IMR-90 (cell line): Measurements from ENCODE around the gene CRBN. TPM values are rescaled to one million over a fixed set of nuclear protein-coding genes. Genes with fewer than 3 reads are reported as not detected.

Source experiments
- ATAC-seq: fragments of 200-7000 bp; cut with Tn5 transposase; 2 replicates; pipeline ENCODE4 v1.9.1; 2020; ENCODE audit warnings: low read depth, mild to moderate bottlenecking, moderate library complexity
- BruUV-seq: library from RNA; stranded (reverse); fragments of 400-500 nt; replicated peaks from 2 replicates; lab custom pipeline; 2021; lab: Mats Ljungman, UMichigan
- CTCF ChIA-PET: fragments of 300-600 bp; formaldehyde crosslinking; extraction: SDS; loops from one replicate; lab custom pipeline; 2021; ENCODE audit warnings: antibody characterized with exemption; lab: Yijun Ruan, JAX
- POLR2A ChIA-PET: fragments of 300-600 bp; sonication (Branson Sonifier 250); formaldehyde crosslinking; loops from one replicate; lab custom pipeline; 2022; ENCODE audit warnings: antibody characterized with exemption; ENCODE audit not compliant: unreplicated experiment; lab: Charles Lee
- DNase-seq: peaks from one replicate; pipeline ENCODE4 v3.0.0; 2013
- H2AFZ ChIP-seq: replicated peaks from 2 replicates; pipeline ENCODE3; 2013; ENCODE audit warnings: low read length, mild to moderate bottlenecking; ENCODE audit not compliant: poor library complexity
- H2AK5ac ChIP-seq: 2 replicates; pipeline ENCODE4 v1.6.1; 2013; ENCODE audit warnings: low read depth, low read length, inconsistent platforms
- H2AK9ac ChIP-seq: replicated peaks from 2 replicates; pipeline ENCODE3; 2013; ENCODE audit warnings: mild to moderate bottlenecking, low read depth, low read length, moderate library complexity; ENCODE audit not compliant: poor library complexity
- H2BK120ac ChIP-seq: 2 replicates; pipeline ENCODE4 v1.6.1; 2013; ENCODE audit warnings: low read depth, low read length, inconsistent platforms
- H2BK15ac ChIP-seq: 3 replicates; pipeline ENCODE4 v1.6.1; 2013; ENCODE audit warnings: low read depth, low read length, inconsistent platforms
- H2BK20ac ChIP-seq: 2 replicates; pipeline ENCODE4 v1.6.1; 2013; ENCODE audit warnings: low read depth, mild to moderate bottlenecking, inconsistent platforms, low read length, moderate library complexity
- H2BK5ac ChIP-seq: 2 replicates; pipeline ENCODE4 v1.6.1; 2013; ENCODE audit warnings: mild to moderate bottlenecking, low read depth, low read length, inconsistent platforms; ENCODE audit not compliant: poor library complexity, severe bottlenecking
- H3K14ac ChIP-seq: replicated peaks from 2 replicates; pipeline ENCODE4 v1.6.1; 2013; ENCODE audit warnings: low read depth, low read length, inconsistent platforms
- H3K18ac ChIP-seq: 2 replicates; pipeline ENCODE4 v1.6.1; 2013; ENCODE audit warnings: low read depth, low read length, control low read depth
- H3K23ac ChIP-seq: 2 replicates; pipeline ENCODE4 v1.6.1; 2013; ENCODE audit warnings: low read depth, low read length, inconsistent platforms
- H3K27ac ChIP-seq: 2 replicates; pipeline ENCODE4 v1.5.1; 2013; ENCODE audit warnings: mild to moderate bottlenecking, control low read depth, low read length; ENCODE audit not compliant: insufficient read depth
- H3K27me3 ChIP-seq: 2 replicates; pipeline ENCODE4 v1.6.1; 2013; ENCODE audit warnings: low read length; ENCODE audit not compliant: control insufficient read depth, insufficient read depth
- H3K36me3 ChIP-seq: 2 replicates; pipeline ENCODE4 v1.6.1; 2013; ENCODE audit warnings: low read length, mixed read lengths; ENCODE audit not compliant: control insufficient read depth, insufficient read depth
- H3K4ac ChIP-seq: 2 replicates; pipeline ENCODE4 v1.6.1; 2013; ENCODE audit warnings: low read depth, low read length, inconsistent platforms
- H3K4me1 ChIP-seq: 2 replicates; pipeline ENCODE4 v1.6.1; 2013; ENCODE audit warnings: low read length, mixed read lengths; ENCODE audit not compliant: control insufficient read depth, insufficient read depth
- H3K4me2 ChIP-seq: 2 replicates; pipeline ENCODE4 v1.6.1; 2013; ENCODE audit warnings: low read depth, mild to moderate bottlenecking, control low read depth, low read length, moderate library complexity
- H3K4me3 ChIP-seq: 2 replicates; pipeline ENCODE4 v1.5.1; 2013; ENCODE audit warnings: low read depth, mild to moderate bottlenecking, control low read depth, low read length, moderate library complexity; ENCODE audit not compliant: insufficient read depth
- H3K56ac ChIP-seq: 2 replicates; pipeline ENCODE4 v1.6.1; 2013; ENCODE audit warnings: low read length, inconsistent platforms; ENCODE audit not compliant: insufficient read depth; ENCODE audit errors: extremely low read depth
- H3K79me1 ChIP-seq, 2 experiments: 2 replicates each; pipeline ENCODE4 v1.6.1; 2013; ENCODE audit warnings: low read length in 2 of 2, inconsistent platforms in 1 of 2, low read depth in 1 of 2
- H3K9ac ChIP-seq: 2 replicates; pipeline ENCODE4 v1.6.1; 2013; ENCODE audit warnings: low read depth, low read length, control low read depth
- H3K9me1 ChIP-seq: 2 replicates; pipeline ENCODE4 v1.6.1; 2013; ENCODE audit warnings: low read length, inconsistent platforms; ENCODE audit not compliant: insufficient read depth
- H3K9me3 ChIP-seq: 2 replicates; pipeline ENCODE4 v1.6.1; 2013; ENCODE audit warnings: low read length; ENCODE audit not compliant: control insufficient read depth, insufficient read depth
- H4K20me1 ChIP-seq: 2 replicates; pipeline ENCODE4 v1.6.1; 2013; ENCODE audit warnings: low read length, inconsistent platforms; ENCODE audit not compliant: insufficient read depth
- H4K5ac ChIP-seq: 2 replicates; pipeline ENCODE4 v1.6.1; 2013; ENCODE audit warnings: mild to moderate bottlenecking, low read depth, low read length, control low read depth
- H4K8ac ChIP-seq, 2 experiments: 2 replicates each; pipeline ENCODE4 v1.6.1; 2013; ENCODE audit warnings: low read depth in 2 of 2, low read length in 2 of 2, control low read depth in 1 of 2, inconsistent platforms in 1 of 2
- H4K91ac ChIP-seq: 2 replicates; pipeline ENCODE4 v1.6.1; 2013; ENCODE audit warnings: low read depth, low read length, inconsistent platforms; ENCODE audit not compliant: insufficient read depth
- FOS ChIP-seq: fragments of 150-350 bp; IDR thresholded peaks from 2 replicates; pipeline ENCODE4 v1.6.1; 2016; ENCODE audit warnings: low read depth, low read length
- MAFK ChIP-seq: IDR thresholded peaks from 2 replicates; pipeline ENCODE4 v1.6.1; 2012; ENCODE audit warnings: low read depth, low read length, improper control_type of control experiment
- MXI1 ChIP-seq: IDR thresholded peaks from 2 replicates; pipeline ENCODE4 v1.6.1; 2012; ENCODE audit warnings: low read depth, mild to moderate bottlenecking, low read length, moderate library complexity, borderline replicate concordance
- NFE2L2 ChIP-seq: fragments of 150-350 bp; IDR thresholded peaks from 2 replicates; pipeline ENCODE4 v1.6.1; 2016; ENCODE audit warnings: low read depth, mild to moderate bottlenecking, low read length
- POLR2A ChIP-seq: IDR thresholded peaks from 2 replicates; pipeline ENCODE4 v1.6.1; 2012; ENCODE audit warnings: mild to moderate bottlenecking, low read depth, low read length
- RFX5 ChIP-seq: IDR thresholded peaks from 2 replicates; pipeline ENCODE4 v1.8.0; 2012; ENCODE audit warnings: low read depth, mild to moderate bottlenecking, low read length, moderate library complexity
- WGBS, 2 experiments: methylation state at CpG; one replicate each; pipeline versions ENCODE4 v1.1.5 to v1.1.7; 2013; ENCODE audit warnings: missing lambda C conversion rate in 2 of 2; ENCODE audit not compliant: insufficient read length in 1 of 2; ENCODE audit errors: extremely low coverage in 2 of 2; 5-methylcytosine and 5-hydroxymethylcytosine counted together
- dilution Hi-C: fragments of 300-500 bp; cut with HindIII; formaldehyde crosslinking; loops from one replicate; pipeline ENCODE4 v1.14.3; 2018; ENCODE audit warnings: low sequenced_read_pairs; ENCODE audit not compliant: unreplicated experiment
- in situ Hi-C: fragments of 300-500 bp; cut with MboI; formaldehyde crosslinking; loops from 3 replicates; pipeline ENCODE4 v1.14.3; 2019; ENCODE audit warnings: low sequenced_read_pairs, inconsistent platforms, mixed read lengths
- intact Hi-C: fragments of 100-400 bp; cut with micrococcal nuclease; formaldehyde crosslinking; loops from 2 replicates; pipeline ENCODE4 v1.10.0; 2022
- polyA plus RNA-seq, 3 experiments: library from polyadenylated mRNA; depleted of rRNA; stranded (reverse); fragments of >200 nt; gene quantifications; 2 replicates each; pipeline ENCODE4 v1.2.3, GENCODE V29; 2012; ENCODE audit warnings: low replicate concordance in 1 of 3
- total RNA-seq: library from RNA; depleted of rRNA; stranded (reverse); fragments of >200 nt; gene quantifications from 2 replicates; pipeline ENCODE4 v1.2.3, GENCODE V29; 2012
- TF ChIP-seq, protein P1 (sequence below): conservative IDR thresholded peaks from 2 replicates; pipeline ENCODE4 v1.5.1; 2012; ENCODE audit warnings: mild to moderate bottlenecking, low read depth, low read length, improper control_type of control experiment

The CRBN gene
- total and polyA plus RNA-seq, 2 of the 4 experiments (the other 2 are of a cell fraction): 21.8 to 33.9 TPM

DNA sequence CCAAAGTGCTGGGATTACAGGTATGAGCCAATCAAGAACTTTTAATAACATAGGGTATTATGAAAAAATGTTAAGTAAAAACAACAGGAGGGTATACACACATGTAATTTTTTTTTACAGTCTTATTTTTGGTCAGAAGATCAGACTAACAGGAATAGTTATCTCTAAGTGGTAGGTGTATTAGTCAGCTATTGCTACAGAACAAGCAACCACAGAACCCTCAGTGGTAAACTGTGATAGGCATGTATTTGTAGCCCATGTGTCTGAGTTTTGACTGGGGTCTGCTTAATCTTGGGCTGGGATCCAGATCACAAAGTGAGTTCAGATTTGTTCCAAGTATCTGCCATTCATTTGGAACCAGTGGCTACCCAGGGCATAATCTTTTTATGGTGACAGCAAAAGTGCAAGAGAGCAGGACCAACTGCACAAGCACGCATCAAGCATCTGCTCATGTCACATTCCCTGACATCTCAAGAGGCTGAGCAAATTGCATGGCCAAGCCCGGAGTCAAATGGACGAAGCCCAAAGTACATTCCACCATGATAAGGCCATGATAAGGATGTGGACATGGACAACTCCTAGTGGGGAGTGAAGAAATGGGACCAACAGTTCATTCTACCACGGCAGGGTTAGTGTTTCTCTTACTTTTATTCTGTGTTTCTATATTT, 66.3 kb downstream of the CRBN start:
- no peak overlapping the region for H3K14ac ChIP-seq
- dilution Hi-C loops (no loop called here), intact Hi-C loops (no loop called here), in situ Hi-C loops (no loop called here)
- no peak for ATAC-seq
- H3K18ac ChIP-seq: no peak overlapping the region
- no peak overlapping the region for H2AFZ ChIP-seq
- no peak overlapping the region for H3K4me2 ChIP-seq
- no peak overlapping the region for H3K56ac ChIP-seq
- no peaks in the 10 kb centered on the region for H4K20me1 ChIP-seq
- H2BK5ac ChIP-seq: no peak overlapping the region
- H2BK20ac ChIP-seq: no peak overlapping the region
- H3K4me3 ChIP-seq: no peak overlapping the region
- H3K9me3 ChIP-seq: no peaks in the 10 kb centered on the region
- no peak overlapping the region for H3K23ac ChIP-seq
- no CpG with 5 or more reads among the region's 4 CpGs for WGBS, 2 experiments
- H4K5ac ChIP-seq: no peak overlapping the region
- BruUV-seq: no TSS peak
- no peak overlapping the region for H4K8ac ChIP-seq
- H3K27ac ChIP-seq: no peak overlapping the region
- no peaks in the 10 kb centered on the region for H3K9me1 ChIP-seq
- no peaks in the 10 kb centered on the region for H3K4me1 ChIP-seq
- H2BK15ac ChIP-seq: no peak overlapping the region
- H3K36me3 ChIP-seq: no peaks in the 10 kb centered on the region
- ChIA-PET POLR2A (no interaction called here), CTCF (no interaction called here)
- H3K9ac ChIP-seq: no peak overlapping the region
- TF ChIP-seq POLR2A (no peak), MXI1 (no peak), RFX5 (no peak), FOS (no peak), MAFK (no peak), NFE2L2 (no peak)
- TF ChIP-seq, protein P1, sequence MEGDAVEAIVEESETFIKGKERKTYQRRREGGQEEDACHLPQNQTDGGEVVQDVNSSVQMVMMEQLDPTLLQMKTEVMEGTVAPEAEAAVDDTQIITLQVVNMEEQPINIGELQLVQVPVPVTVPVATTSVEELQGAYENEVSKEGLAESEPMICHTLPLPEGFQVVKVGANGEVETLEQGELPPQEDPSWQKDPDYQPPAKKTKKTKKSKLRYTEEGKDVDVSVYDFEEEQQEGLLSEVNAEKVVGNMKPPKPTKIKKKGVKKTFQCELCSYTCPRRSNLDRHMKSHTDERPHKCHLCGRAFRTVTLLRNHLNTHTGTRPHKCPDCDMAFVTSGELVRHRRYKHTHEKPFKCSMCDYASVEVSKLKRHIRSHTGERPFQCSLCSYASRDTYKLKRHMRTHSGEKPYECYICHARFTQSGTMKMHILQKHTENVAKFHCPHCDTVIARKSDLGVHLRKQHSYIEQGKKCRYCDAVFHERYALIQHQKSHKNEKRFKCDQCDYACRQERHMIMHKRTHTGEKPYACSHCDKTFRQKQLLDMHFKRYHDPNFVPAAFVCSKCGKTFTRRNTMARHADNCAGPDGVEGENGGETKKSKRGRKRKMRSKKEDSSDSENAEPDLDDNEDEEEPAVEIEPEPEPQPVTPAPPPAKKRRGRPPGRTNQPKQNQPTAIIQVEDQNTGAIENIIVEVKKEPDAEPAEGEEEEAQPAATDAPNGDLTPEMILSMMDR: no peak
- H3K4ac ChIP-seq: no peak overlapping the region
- no peaks in the 10 kb centered on the region for H3K27me3 ChIP-seq
- DNase-seq: no peak
- no peak overlapping the region for H4K91ac ChIP-seq
- H3K79me1 ChIP-seq: no peaks in the 10 kb centered on the region
- no peak overlapping the region for H2AK5ac ChIP-seq
- no peak overlapping the region for H2BK120ac ChIP-seq
- no peak overlapping the region for H2AK9ac ChIP-seq
